NCI-H1105 treated with DMSO at 0.1 percent for 48 hours (cell line): ENCODE results near the gene MTMR1.

Source experiments
- DNase-seq: peaks from one replicate; lab custom pipeline; 2025; lab: John Stamatoyannopoulos, UW

Gene MTMR1

GRCh38 chrX:150696866-150697265 is 3.7 kb downstream of the MTMR1 start:
- DNase-seq, result no peak

GRCh38 chrX:150697641-150698040 is 4.4 kb downstream of the MTMR1 start:
- DNase-seq, result no peak

DNA sequence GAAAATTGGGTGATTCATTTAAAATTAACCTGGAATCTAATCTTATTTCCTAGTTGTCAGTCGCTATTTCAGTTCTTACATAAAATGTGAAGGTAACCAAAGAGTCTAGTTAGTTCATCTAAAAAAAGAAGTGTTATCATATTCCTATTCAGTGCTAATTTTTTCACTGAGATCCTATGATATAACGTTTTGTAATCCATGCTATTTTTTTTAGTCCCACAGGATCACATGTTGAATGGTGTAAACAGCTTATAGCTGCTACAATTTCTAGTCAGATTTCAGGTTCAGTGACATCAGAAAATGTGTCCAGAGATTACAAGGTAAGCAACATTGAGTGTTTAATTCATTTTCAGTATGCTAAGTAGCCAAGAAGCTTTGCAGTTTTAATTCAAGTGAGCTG is 5.8 kb downstream of the MTMR1 start:
- DNase-seq, result no peak

DNA sequence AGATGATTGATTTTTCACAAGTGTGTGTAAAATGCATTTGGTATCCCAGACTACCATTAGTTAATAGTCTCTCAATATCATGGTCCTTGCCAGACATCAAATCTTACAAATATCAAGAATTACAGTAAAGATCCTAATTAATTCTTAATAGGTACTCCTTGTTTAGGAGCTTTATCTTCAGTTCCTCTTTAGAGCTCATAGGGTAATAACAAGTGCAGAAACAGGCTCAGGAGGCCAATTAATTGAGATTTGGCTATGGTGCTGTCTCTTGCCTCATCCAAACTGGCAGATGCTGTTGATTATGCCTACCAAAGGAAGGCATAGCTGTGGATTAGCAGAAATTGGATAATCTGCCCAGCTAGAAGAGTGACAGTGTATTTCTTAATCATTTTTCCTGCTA is 6.9 kb downstream of the MTMR1 start:
- peak; percentile 78 for DNase-seq

GRCh38 chrX:150701377-150701776 is 8.2 kb downstream of the MTMR1 start:
- DNase-seq, result no peak

DNA sequence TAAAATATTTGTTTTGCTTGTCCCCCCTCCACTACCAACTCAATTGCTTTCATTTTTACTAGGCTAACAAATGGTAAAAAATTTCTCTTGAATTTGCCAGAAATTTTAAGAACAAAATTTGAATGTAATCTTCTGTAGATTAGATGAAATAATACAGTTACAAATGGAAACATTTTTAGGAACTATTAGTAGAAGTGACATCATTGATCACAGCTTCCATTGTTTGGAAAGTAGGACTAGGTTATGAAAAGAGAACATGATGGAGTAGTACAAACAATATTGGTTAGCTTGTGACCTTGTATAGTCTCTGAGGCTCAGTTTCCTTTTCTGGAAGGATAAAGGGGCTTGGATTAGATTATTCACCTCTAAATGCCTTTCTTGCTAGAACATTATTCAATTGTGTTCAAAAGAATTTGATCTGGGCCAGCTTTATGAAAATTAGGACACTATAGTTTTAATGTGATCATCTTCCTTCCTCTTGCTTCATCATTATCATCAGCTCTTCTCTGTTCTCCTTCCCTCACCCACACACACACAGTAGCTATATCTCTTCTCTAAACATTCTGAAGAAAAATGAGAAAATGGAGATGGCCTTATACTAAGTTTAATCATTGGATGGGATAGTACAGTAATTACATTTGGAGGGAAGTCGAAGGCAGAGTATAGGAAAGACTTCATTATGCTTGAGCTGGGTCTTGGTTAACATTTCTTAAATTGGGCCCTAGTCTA is 9.9 kb downstream of the MTMR1 start:
- DNase-seq, result no peak

DNA sequence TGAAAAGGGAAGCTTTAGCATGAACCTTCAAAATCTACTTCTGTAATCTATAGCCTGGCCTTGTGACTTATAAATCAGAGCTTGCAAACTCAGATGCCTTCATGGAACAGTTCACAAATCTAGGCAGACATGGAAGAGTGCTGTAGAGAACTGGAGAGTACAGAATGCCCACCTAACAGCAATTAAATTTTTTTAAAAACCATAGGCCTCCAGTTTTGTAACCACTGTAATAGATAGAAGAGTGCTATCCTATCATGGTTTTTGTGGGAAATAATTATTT is 10.4 kb downstream of the MTMR1 start:
- DNase-seq, result no peak

- no peak for DNase-seq
Observed at GRCh38 chrX:150704030-150704613, 10.9 kb downstream of the MTMR1 start.

DNA sequence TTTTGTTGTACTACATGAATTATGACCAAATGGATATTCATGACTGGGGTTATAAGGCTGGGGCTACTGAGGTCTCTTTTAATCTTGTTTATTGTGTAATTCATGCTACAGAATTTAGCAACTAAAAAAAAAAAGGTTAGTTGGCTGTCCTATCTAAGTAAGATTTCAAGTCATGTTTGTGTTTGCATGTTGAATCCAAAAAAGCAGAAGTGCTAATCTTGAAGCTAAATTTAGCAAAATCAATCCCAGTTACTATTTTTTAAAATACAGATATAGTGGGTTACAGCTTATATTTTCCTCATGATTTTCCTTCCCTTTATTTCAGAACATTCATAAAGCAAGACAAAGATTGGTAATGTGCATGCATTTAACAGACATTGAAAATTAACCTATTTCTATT is 19.4 kb downstream of the MTMR1 start:
- DNase-seq, result no peak

- DNase-seq, result no peak
Observed at GRCh38 chrX:150715184-150715583, 22.0 kb downstream of the MTMR1 start.

DNA sequence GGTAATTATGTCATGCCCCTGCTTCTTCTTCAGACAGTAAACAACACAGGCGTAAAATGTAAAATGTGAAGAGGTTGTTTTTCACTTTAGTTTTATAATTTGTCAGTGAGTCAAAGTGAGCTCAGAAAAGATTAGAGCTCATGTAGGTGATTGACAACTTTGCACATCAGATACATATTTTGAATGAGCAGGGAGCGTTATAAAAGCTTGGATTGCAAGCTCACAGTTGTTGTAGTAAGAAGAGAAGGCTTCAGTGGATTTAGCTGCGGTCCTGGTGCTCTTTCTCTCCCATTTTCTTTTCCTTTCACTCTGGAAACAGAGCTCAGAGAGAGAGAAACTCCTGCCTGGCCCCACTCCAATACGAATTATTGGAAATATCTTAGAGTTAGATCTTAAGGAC is 26.4 kb downstream of the MTMR1 start:
- no peak for DNase-seq

- DNase-seq, result no peak
Observed at GRCh38 chrX:150729956-150730355, 36.8 kb downstream of the MTMR1 start.

- DNase-seq, result no peak
Observed at GRCh38 chrX:150730719-150731118, 37.5 kb downstream of the MTMR1 start.

- DNase-seq, result no peak
Observed at GRCh38 chrX:150731795-150732194, 38.6 kb downstream of the MTMR1 start.

DNA sequence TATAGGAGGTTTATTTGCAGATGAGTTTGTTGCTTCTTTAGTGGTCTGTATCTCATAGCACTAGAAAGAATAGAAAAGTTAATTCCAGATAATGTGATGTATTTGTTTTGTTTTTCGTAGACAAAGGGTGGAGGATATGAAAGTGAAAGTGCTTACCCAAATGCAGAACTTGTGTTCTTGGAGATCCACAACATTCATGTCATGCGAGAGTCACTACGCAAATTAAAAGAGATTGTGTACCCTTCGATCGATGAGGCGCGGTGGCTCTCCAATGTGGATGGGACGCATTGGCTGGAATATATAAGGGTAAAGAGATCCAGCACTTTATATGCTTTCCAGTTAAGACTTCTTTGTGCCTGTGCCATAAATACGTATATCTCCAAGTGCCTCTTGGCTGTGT is 43.3 kb downstream of the MTMR1 start:
- DNase-seq, result no peak

DNA sequence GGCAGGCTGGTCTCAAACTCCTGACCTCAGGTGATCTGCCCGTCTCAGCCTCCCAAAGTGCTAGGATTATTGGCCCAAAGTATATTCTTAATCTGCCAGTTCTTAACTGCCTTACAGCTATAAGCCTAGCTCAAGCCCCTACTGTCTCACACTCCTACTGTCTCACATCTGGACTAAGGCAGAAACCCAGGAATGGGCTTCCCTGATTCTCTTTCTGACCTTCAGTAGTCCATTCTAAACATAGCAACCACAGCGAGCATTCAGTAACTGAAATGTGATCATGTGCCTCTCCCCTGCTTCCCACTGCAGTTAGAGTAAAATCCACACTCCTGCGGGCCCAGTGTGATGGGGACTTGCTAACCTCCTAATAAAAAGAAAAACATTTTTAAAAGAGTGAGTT is 58.9 kb downstream of the MTMR1 start:
- DNase-seq, result no peak

DNA sequence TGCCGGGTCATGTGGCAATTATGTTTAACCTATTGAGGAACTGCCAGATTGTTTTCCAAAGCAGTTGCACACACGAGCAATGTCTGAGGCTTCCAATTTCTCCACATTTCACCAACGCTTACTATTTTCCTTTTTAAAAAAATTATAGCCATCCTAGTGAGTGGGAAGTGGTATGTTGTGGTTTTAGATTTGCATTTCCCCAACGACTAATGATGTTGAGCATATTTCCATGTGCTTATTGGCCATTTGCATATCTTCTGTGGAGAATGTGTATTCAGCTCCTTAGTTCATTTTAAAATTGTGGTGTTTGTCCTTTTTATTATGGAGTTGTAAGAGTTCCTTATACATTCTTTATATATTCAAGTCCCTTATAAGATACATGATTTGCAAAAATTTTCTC is 60.2 kb downstream of the MTMR1 start:
- no peak for DNase-seq

DNA sequence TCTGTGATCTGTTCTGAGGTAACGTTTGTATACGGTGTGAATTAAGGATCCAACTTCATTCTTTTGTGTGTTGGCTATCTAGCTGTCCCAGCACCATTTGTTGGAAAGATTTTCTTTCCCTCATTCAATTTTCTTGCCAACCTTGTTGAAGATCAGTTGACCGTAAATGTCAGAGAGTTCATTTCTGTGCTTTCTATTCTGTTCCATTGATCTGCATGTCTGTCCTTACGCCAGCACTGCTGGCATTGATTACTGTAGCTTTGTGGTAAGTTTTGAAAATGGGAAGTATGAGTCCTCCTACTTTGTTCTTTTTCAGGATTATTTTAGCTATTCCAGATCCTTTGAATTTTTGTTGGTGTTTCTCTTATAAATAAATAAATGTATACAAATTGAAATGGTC is 60.8 kb downstream of the MTMR1 start:
- DNase-seq, result no peak

GRCh38 chrX:150757371-150757770 is 64.2 kb downstream of the MTMR1 start:
- DNase-seq, result no peak

DNA sequence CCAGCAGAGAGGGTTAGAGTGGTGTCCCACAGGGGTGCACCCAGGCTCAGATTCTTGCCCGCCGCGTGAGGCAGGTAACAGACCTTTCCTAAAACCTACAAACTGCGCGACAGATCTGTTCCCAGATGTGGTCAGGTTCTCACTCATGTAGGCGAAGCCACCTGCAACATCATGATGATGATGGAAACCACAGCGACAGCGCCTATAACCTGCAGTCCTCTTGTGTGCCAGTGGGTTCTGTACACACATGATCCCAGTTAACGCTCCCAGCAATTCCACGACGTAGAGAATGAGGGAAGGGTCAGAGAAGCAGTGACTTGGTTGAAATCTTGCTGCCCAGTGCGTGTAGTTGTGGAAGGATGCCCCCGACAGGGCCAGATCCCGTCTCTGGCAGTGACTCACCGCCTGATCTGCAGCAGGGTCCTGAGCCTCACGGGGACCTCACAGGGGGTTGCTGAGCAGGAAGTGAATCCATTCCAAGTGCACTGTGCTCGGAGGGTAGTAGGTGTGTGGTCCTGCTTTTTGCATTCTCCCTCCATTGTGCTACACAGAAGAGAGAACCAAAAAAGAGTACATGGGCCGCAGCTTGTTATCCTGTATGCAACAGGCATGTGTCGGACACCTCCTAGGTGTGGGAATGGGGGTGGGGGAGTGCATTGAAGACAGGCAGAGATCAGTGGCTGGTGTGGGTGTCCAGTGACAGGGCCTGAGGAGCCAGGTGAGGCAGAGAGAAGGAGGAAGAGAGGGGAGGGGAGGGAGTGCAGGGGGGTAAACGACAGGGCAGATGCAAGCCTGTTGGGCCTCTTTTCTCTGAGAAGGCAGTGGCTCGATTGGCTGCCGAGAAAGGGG is 66.6 kb downstream of the MTMR1 start:
- DNase-seq, result no peak

GRCh38 chrX:150761176-150761818 is 68.1 kb downstream of the MTMR1 start:
- DNase-seq, result no peak

DNA sequence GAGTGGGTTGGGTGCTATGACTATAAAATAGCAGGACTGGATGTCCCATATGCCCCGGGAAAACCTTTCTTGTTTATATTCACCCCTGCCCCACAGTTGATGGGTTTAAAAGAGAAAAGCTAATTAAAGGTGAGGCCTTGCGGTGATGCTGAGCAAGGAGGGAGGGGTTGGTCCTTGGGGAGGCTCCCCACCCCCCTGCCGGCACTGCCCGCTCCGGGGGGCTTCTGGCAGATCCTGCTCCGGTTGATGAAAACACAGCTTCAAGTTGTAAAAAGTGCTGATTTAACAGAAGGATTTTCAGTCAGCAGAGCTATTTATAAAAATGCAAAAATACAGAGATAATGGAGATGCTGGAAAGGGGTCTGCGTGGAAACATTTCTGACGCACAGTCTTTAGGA is 68.6 kb downstream of the MTMR1 start:
- DNase-seq, result no peak
